GM18520 (cell line): Measurements from ENCODE around the gene MMRN2.

ENCODE experiments used
- ATAC-seq: cut with Tn5 transposase; IDR thresholded peaks from one replicate; pipeline ENCODE4 v1.9.1; 2021; ENCODE audit not compliant: unreplicated experiment

MMRN2 gene

GRCh38 chr10:86899132-86899531 is 58.3 kb downstream of the MMRN2 start:
- no peak for ATAC-seq

- no peak for ATAC-seq
Measured at GRCh38 chr10:86898511-86898910, 58.9 kb downstream of the MMRN2 start.

- ATAC-seq: no peak
Measured at GRCh38 chr10:86889997-86890396, 67.4 kb downstream of the MMRN2 start.

- ATAC-seq: peak; percentile 93
Measured at GRCh38 chr10:86888585-86889381, 68.6 kb downstream of the MMRN2 start.
